PFSK-1 (cell line): ENCODE data around the gene TENT5C.

Experiments used
- POLR2AphosphoS5 ChIP-seq: IDR thresholded peaks from 2 replicates; pipeline ENCODE4 v1.6.1; 2012; ENCODE audit warnings: low read depth, mild to moderate bottlenecking, control low read depth, low read length, moderate library complexity
- SIN3A ChIP-seq: IDR thresholded peaks from 2 replicates; pipeline ENCODE4 v1.6.1; 2012; ENCODE audit warnings: mild to moderate bottlenecking, low read length, moderate library complexity, borderline replicate concordance; ENCODE audit not compliant: insufficient read depth
- TF ChIP-seq, protein P1 (sequence below), 2 experiments: IDR thresholded peaks; 2 replicates each; pipeline versions ENCODE4 v1.6.1 to v1.8.0; 2011 to 2012; ENCODE audit warnings: low read depth in 2 of 2, low read length in 2 of 2, control low read depth in 1 of 2, inconsistent platforms in 1 of 2, mild to moderate bottlenecking in 1 of 2, moderate library complexity in 1 of 2; ENCODE audit not compliant: insufficient read depth in 1 of 2

DNA sequence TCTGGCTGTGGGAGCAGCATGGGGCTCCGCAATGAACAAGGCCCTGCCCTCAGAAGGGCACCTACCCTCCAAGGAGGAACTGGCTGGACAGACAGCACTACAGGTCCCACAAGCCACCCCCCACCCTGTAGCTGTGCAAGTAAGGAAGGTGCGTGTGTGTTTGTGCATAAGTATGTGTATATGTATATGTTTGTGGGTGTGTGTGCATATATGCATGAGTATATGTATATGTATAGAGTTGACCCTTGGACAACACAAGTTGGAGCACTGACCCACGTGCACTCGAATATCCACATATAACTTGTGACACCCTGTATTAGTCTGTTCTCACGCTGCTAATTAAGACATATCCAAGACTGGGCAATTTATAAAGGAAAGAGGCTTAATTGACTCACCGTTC is 22.6 kb upstream of the TENT5C start:
- TF ChIP-seq POLR2AphosphoS5: no peak
- TF ChIP-seq SIN3A: no peak
- TF ChIP-seq, protein P1, sequence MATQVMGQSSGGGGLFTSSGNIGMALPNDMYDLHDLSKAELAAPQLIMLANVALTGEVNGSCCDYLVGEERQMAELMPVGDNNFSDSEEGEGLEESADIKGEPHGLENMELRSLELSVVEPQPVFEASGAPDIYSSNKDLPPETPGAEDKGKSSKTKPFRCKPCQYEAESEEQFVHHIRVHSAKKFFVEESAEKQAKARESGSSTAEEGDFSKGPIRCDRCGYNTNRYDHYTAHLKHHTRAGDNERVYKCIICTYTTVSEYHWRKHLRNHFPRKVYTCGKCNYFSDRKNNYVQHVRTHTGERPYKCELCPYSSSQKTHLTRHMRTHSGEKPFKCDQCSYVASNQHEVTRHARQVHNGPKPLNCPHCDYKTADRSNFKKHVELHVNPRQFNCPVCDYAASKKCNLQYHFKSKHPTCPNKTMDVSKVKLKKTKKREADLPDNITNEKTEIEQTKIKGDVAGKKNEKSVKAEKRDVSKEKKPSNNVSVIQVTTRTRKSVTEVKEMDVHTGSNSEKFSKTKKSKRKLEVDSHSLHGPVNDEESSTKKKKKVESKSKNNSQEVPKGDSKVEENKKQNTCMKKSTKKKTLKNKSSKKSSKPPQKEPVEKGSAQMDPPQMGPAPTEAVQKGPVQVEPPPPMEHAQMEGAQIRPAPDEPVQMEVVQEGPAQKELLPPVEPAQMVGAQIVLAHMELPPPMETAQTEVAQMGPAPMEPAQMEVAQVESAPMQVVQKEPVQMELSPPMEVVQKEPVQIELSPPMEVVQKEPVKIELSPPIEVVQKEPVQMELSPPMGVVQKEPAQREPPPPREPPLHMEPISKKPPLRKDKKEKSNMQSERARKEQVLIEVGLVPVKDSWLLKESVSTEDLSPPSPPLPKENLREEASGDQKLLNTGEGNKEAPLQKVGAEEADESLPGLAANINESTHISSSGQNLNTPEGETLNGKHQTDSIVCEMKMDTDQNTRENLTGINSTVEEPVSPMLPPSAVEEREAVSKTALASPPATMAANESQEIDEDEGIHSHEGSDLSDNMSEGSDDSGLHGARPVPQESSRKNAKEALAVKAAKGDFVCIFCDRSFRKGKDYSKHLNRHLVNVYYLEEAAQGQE (IDR thresholded peaks at IDR 0.05; ENCODE audit: insufficient read depth in 1 of 2, low read depth in 2 of 2, low read length in 2 of 2): no peak
